Measurements from ENCODE around the gene DCST1. TPM values are rescaled to one million over a fixed set of nuclear protein-coding genes. Genes with fewer than 3 reads are reported as not detected.
"Not testable (repeated sequence)": the region's sequence is repeated elsewhere in the genome, so short reads cannot be mapped to it uniquely, and the experiment has no call there.

DCST1 gene
- total RNA-seq, 1 experiment from 2014 or later, result not detected

- no peak for DNase-seq (ENCODE audit: low spot score)
- no peaks in the 10 kb centered on the region for H3K27me3 ChIP-seq (replicated peaks; ENCODE audit: insufficient read depth, low read depth, low read length, poor library complexity)
- no TSS peak for BruUV-seq (replicated peaks)
- no peaks in the 10 kb centered on the region for H3K9me3 ChIP-seq (ENCODE audit: low read depth, low read length, poor library complexity, severe bottlenecking)
- POLR2A ChIA-PET (ENCODE audit: low non-redundant PET), result no interaction called here
- intact Hi-C loops (cut with micrococcal nuclease; ENCODE audit: unreplicated experiment), result no loop called here
- peak overlapping the region; percentile 63 for H3K27ac ChIP-seq (ENCODE audit: low read depth, low read length, poor library complexity, severe bottlenecking)
- no peak overlapping the region for H3K4me3 ChIP-seq (ENCODE audit: low read depth, low read length, poor library complexity, severe bottlenecking)
- peaks cover 11% of the 10 kb centered on the region for H3K36me3 ChIP-seq (ENCODE audit: insufficient read depth, low read length, poor library complexity, severe bottlenecking)
- TF ChIP-seq EZH2 (IDR thresholded peaks at IDR 0.05; ENCODE audit: borderline replicate concordance, low read depth, low read length, poor library complexity, severe bottlenecking) (no peak), CTCF (conservative IDR thresholded peaks at IDR 0.05; ENCODE audit: low read depth, low read length) (no peak)
- CTCF ChIA-PET, result interaction anchor here (0.6 to 1.2 kb wide), 4 partner anchors 12 to 25 kb away, joined by 3 to 9 read pairs (median 4); partner anchors contain the start of gene FLAD1
- H3K4me1 ChIP-seq (ENCODE audit: insufficient read depth, low read length, poor library complexity, severe bottlenecking), result peaks cover under 1% of the 10 kb centered on the region
Observed at GRCh38 chr1:154994591-154994990, 39.0 kb upstream of the DCST1 start.

- POLR2A ChIA-PET (ENCODE audit: low non-redundant PET); BruUV-seq (replicated peaks); H3K27me3 ChIP-seq (replicated peaks; ENCODE audit: insufficient read depth, low read depth, low read length, poor library complexity); H3K4me1 ChIP-seq (ENCODE audit: insufficient read depth, low read length, poor library complexity, severe bottlenecking); H3K4me3 ChIP-seq (ENCODE audit: low read depth, low read length, poor library complexity, severe bottlenecking); H3K36me3 ChIP-seq (ENCODE audit: insufficient read depth, low read length, poor library complexity, severe bottlenecking); H3K9me3 ChIP-seq (ENCODE audit: low read depth, low read length, poor library complexity, severe bottlenecking): not testable (repeated sequence)
- intact Hi-C loops (cut with micrococcal nuclease; ENCODE audit: unreplicated experiment), result loop anchor here (5.0 kb wide), 1 partner anchor 33 kb away; the partner anchor contains the start of gene PYGO2
- TF ChIP-seq CTCF (conservative IDR thresholded peaks at IDR 0.05; ENCODE audit: low read depth, low read length), result peak; percentile 64
- peak overlapping the region; percentile 63 for H3K27ac ChIP-seq (ENCODE audit: low read depth, low read length, poor library complexity, severe bottlenecking)
- CTCF ChIA-PET, result interaction anchor here (0.6 to 1.2 kb wide), 7 partner anchors 13 to 621 kb away, joined by 3 to 11 read pairs (median 5); partner anchors contain the start of gene FLAD1
- DNase-seq (ENCODE audit: low spot score), result peak; percentile 88
Observed at GRCh38 chr1:154995301-154995983, 38.2 kb upstream of the DCST1 start.

GRCh38 chr1:154996966-154997701 lies 36.5 kb upstream of the DCST1 start:
- Histone ChIP-seq H3K36me3 (ENCODE audit: insufficient read depth, low read length, poor library complexity, severe bottlenecking) (no peaks in the 10 kb centered on the region), H3K27ac (ENCODE audit: low read depth, low read length, poor library complexity, severe bottlenecking) (peak overlapping the region; percentile 40), H3K9me3 (ENCODE audit: low read depth, low read length, poor library complexity, severe bottlenecking) (no peaks in the 10 kb centered on the region), H3K27me3 (replicated peaks; ENCODE audit: insufficient read depth, low read depth, low read length, poor library complexity) (no peaks in the 10 kb centered on the region), H3K4me3 (ENCODE audit: low read depth, low read length, poor library complexity, severe bottlenecking) (no peak overlapping the region), H3K4me1 (ENCODE audit: insufficient read depth, low read length, poor library complexity, severe bottlenecking) (peaks cover 5% of the 10 kb centered on the region)
- POLR2A ChIA-PET (ENCODE audit: low non-redundant PET), result interaction anchor here (0.7 kb wide), 2 partner anchors 26 to 351 kb away, joined by 3 to 4 read pairs; no protein-coding TSS in a partner anchor
- intact Hi-C loops (cut with micrococcal nuclease; ENCODE audit: unreplicated experiment), result loop anchor here (5.0 kb wide), 1 partner anchor 35 kb away; the partner anchor contains the start of gene PYGO2
- no peak for DNase-seq (ENCODE audit: low spot score)
- TF ChIP-seq CTCF (conservative IDR thresholded peaks at IDR 0.05; ENCODE audit: low read depth, low read length), result no peak
- no peak for TF ChIP-seq EZH2 (IDR thresholded peaks at IDR 0.05; ENCODE audit: borderline replicate concordance, low read depth, low read length, poor library complexity, severe bottlenecking)
- CTCF ChIA-PET, result no interaction called here
- no TSS peak for BruUV-seq (replicated peaks)
